Astrocyte of the spinal cord (primary cell): ENCODE measurements around the gene KMT5C.

Experiments used
- DNase-seq: peaks from one replicate; pipeline ENCODE4 v3.0.0; 2011; ENCODE audit warnings: low read depth, low spot score
- H3K4me3 ChIP-seq: 2 replicates; pipeline ENCODE4 v1.5.1; 2011; ENCODE audit warnings: low read depth, mild to moderate bottlenecking, low read length, moderate library complexity
- in situ Hi-C: cut with HindIII; loops from 2 replicates; pipeline ENCODE4 v1.10.0; 2017; ENCODE audit warnings: low sequenced_read_pairs
- TF ChIP-seq, protein P1 (sequence below): IDR thresholded peaks from 2 replicates; pipeline ENCODE4 v1.5.1; 2012; ENCODE audit warnings: low read depth, mild to moderate bottlenecking, low read length, inconsistent platforms

KMT5C gene

GRCh38 chr19:55385724-55386492, 46.2 kb downstream of the KMT5C start, which contains the start of gene RPL28:
RPL28 (plus strand) TSS chr19:55385932; CDS start chr19:55386358, 426 bp downstream.
- in situ Hi-C loops = no loop called here

DNA sequence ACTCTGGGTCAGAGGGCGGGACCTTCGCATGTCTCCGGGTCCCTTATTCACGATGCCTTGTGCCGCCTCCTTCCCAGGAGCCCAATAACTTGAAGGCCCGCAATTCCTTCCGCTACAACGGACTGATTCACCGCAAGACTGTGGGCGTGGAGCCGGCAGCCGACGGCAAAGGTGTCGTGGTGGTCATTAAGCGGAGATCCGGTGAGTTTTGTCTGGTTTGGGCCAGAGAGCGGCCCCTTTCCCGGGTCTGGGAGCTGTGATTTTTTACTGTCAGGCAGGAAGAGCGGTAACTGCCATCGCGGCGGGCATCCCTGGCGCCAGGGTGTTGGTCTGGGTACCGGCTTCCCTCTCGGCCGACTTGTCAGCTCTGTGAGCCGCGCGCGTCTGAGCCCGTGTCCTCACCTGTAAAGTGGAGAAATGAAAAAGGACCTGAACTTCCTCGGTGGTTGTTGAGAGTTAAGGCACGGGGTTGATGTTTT, 46.9 kb downstream of the KMT5C start:
- peak overlapping the region; percentile 99 for H3K4me3 ChIP-seq
- TF ChIP-seq, protein P1, sequence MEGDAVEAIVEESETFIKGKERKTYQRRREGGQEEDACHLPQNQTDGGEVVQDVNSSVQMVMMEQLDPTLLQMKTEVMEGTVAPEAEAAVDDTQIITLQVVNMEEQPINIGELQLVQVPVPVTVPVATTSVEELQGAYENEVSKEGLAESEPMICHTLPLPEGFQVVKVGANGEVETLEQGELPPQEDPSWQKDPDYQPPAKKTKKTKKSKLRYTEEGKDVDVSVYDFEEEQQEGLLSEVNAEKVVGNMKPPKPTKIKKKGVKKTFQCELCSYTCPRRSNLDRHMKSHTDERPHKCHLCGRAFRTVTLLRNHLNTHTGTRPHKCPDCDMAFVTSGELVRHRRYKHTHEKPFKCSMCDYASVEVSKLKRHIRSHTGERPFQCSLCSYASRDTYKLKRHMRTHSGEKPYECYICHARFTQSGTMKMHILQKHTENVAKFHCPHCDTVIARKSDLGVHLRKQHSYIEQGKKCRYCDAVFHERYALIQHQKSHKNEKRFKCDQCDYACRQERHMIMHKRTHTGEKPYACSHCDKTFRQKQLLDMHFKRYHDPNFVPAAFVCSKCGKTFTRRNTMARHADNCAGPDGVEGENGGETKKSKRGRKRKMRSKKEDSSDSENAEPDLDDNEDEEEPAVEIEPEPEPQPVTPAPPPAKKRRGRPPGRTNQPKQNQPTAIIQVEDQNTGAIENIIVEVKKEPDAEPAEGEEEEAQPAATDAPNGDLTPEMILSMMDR = no peak
- in situ Hi-C loops = no loop called here
- DNase-seq = no peak

More at GRCh38 chr19:55385724-55386492, 46.2 kb downstream of the KMT5C start, which contains the start of gene RPL28:
- H3K4me3 ChIP-seq = peak within 1 kb of the TSS; percentile 99
- DNase-seq = peak; percentile 98
- TF ChIP-seq, protein P1 = no peak

- peak overlapping the region; percentile 99 for H3K4me3 ChIP-seq
- TF ChIP-seq, protein P1 = no peak
- in situ Hi-C loops = no loop called here
- DNase-seq = no peak
Observed at GRCh38 chr19:55387736-55388497, 48.2 kb downstream of the KMT5C start.

GRCh38 chr19:55389386-55390317, 50.0 kb downstream of the KMT5C start:
- TF ChIP-seq, protein P1 = no peak
- no peak overlapping the region for H3K4me3 ChIP-seq
- in situ Hi-C loops = loop anchor here (10.0 kb wide), 1 partner anchor 215 kb away; no protein-coding TSS in a partner anchor
- DNase-seq = no peak

DNA sequence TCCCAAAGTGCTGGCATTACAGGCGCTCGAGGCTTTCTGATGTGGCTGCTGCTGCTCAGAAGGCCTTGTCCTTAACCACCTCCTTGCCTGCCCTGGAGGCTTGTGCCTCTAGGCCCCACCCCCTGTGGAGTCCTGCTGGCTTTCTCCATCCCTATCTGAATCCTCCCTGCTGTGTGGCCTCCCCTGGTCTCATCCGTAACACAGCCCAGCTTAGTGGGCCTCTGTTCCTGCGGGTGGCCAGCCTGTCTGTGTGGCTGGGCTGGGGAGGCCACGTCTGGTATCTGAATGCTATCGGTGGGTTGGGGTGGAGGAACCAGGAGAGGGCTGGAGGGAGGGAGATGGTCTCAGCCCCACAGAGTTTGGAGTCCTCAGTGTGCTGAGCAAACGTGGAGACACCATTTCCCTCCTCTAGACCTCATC, 50.8 kb downstream of the KMT5C start:
- TF ChIP-seq, protein P1 = no peak
- in situ Hi-C loops = loop anchor here (10.0 kb wide), 1 partner anchor 216 kb away; no protein-coding TSS in a partner anchor

More for the DNA sequence above, 50.8 kb downstream of the KMT5C start:
- no peak overlapping the region for H3K4me3 ChIP-seq
- DNase-seq = peak; percentile 37
